HepG2 (cell line): ENCODE measurements around the gene JOSD2. TPM values are rescaled to one million over a fixed set of nuclear protein-coding genes. Genes with fewer than 3 reads are reported as not detected.

Source experiments
- ATAC-seq: fragments of 200-7000 bp; cut with Tn5 transposase; 3 replicates; pipeline ENCODE4 v1.9.1; 2020; ENCODE audit warnings: mild to moderate bottlenecking, moderate library complexity
- BruUV-seq: library from RNA; stranded (reverse); fragments of 400-500 nt; replicated peaks from 2 replicates; lab custom pipeline; 2021; lab: Mats Ljungman, UMichigan
- CTCF ChIA-PET: fragments of 300-600 bp; formaldehyde crosslinking; extraction: SDS; loops from one replicate; lab custom pipeline; 2021; ENCODE audit warnings: low total read pairs, inconsistent platforms, low intra/inter-chr PET ratio; lab: Yijun Ruan, JAX
- POLR2A ChIA-PET: fragments of 350-600 bp; sonication (Branson Sonifier 250); formaldehyde crosslinking; loops from one replicate; lab custom pipeline; 2020; ENCODE audit warnings: antibody characterized with exemption, inconsistent platforms; lab: Yijun Ruan, JAX
- DNase-seq: peaks from one replicate; pipeline ENCODE4 v3.0.0-alpha.2; 2015; ENCODE audit warnings: low spot score
- FAIRE-seq: peaks from 3 replicates; lab custom pipeline; 2011; peaks lifted over from hg19 to GRCh38; lab: Jason Lieb, UNC
- H2AFZ ChIP-seq: one replicate; pipeline ENCODE4 v1.6.1; 2011; ENCODE audit warnings: low read length, inconsistent platforms
- H3K27ac ChIP-seq: fragments of 300-600 bp; 3 replicates; pipeline ENCODE4 v1.8.0; 2011; ENCODE audit warnings: mixed run types, mild to moderate bottlenecking, mixed read lengths, low read length, inconsistent platforms; ENCODE audit not compliant: insufficient read depth; ENCODE audit errors: extremely low read length
- H3K27me3 ChIP-seq, 2 experiments: fragments of 200-600 bp in 1 of 2; 2 replicates in 1 of 2; 3 replicates in 1 of 2; pipeline versions ENCODE4 v1.6.0 to v1.8.0; 2011; ENCODE audit warnings: low read length in 2 of 2, mild to moderate bottlenecking in 2 of 2, moderate library complexity in 2 of 2, inconsistent platforms in 1 of 2; ENCODE audit not compliant: insufficient read depth in 2 of 2, control insufficient read depth in 1 of 2
- H3K36me3 ChIP-seq, 2 experiments: fragments of 200-600 bp in 1 of 2; replicated peaks in 1 of 2; 2 replicates in 1 of 2; 3 replicates in 1 of 2; pipeline versions ENCODE4 v1.5.1 to v1.8.0; 2011; ENCODE audit warnings: low read length in 2 of 2, inconsistent platforms in 1 of 2; ENCODE audit not compliant: insufficient read depth in 2 of 2, control insufficient read depth in 1 of 2
- H3K4me1 ChIP-seq: 2 replicates; pipeline ENCODE4 v1.5.1; 2012; ENCODE audit warnings: low read length, inconsistent platforms; ENCODE audit not compliant: insufficient read depth
- H3K4me2 ChIP-seq: 2 replicates; pipeline ENCODE4 v1.6.0; 2011; ENCODE audit warnings: low read depth, low read length, inconsistent platforms
- H3K4me3 ChIP-seq, 3 experiments: fragments of 200-600 bp in 1 of 3; sonication (generic), shearing (Covaris generic) in 1 of 3; replicated peaks in 1 of 3; 2 replicates each; pipeline ENCODE4 v1.5.1; 2011 to 2016; ENCODE audit warnings: low read length in 3 of 3, inconsistent platforms in 2 of 3, low read depth in 2 of 3, mild to moderate bottlenecking in 2 of 3, control low read depth in 1 of 3, mixed read lengths in 1 of 3; ENCODE audit not compliant: insufficient read depth in 1 of 3
- H3K79me2 ChIP-seq: one replicate; pipeline ENCODE4 v1.6.1; 2011; ENCODE audit warnings: low read length, inconsistent platforms; ENCODE audit not compliant: insufficient read depth
- H3K9ac ChIP-seq: 2 replicates; pipeline ENCODE4 v1.6.0; 2011; ENCODE audit warnings: mild to moderate bottlenecking, low read depth, low read length, inconsistent platforms; ENCODE audit not compliant: insufficient read depth
- H3K9me3 ChIP-seq: 2 replicates; pipeline ENCODE4 v1.5.1; 2012; ENCODE audit warnings: mild to moderate bottlenecking, low read length
- H4K20me1 ChIP-seq: 2 replicates; pipeline ENCODE4 v1.6.0; 2011; ENCODE audit warnings: inconsistent platforms, mild to moderate bottlenecking, low read length, moderate library complexity; ENCODE audit not compliant: insufficient read depth
- FOXP1 ChIP-seq, 2 experiments: fragments of 450-650 bp in 1 of 2; IDR thresholded peaks; 2 replicates each; pipeline ENCODE4 v1.6.1; 2017 to 2018; ENCODE audit warnings: antibody characterized with exemption in 1 of 2
- ISX ChIP-seq: sonication (generic); formaldehyde crosslinking; conservative IDR thresholded peaks from 2 replicates; pipeline ENCODE4 v1.5.0; 2020; ENCODE audit warnings: missing genetic modification reagents
- MAX ChIP-seq: IDR thresholded peaks from 2 replicates; pipeline ENCODE4 v1.6.1; 2012; ENCODE audit warnings: inconsistent platforms
- MIER2 ChIP-seq: IDR thresholded peaks from 2 replicates; pipeline ENCODE4 v1.6.1; 2016; ENCODE audit warnings: missing biosample characterization, missing genetic modification reagents
- NFIB ChIP-seq: sonication (generic); formaldehyde crosslinking; IDR thresholded peaks from 2 replicates; pipeline ENCODE4 v1.9.0; 2021; ENCODE audit warnings: missing genetic modification reagents, mild to moderate bottlenecking, borderline replicate concordance
- SNAI1 ChIP-seq: sonication (generic); formaldehyde crosslinking; IDR thresholded peaks from 2 replicates; pipeline ENCODE4 v1.5.0; 2020; ENCODE audit warnings: mild to moderate bottlenecking, missing genetic modification reagents, borderline replicate concordance
- SOX6 ChIP-seq, 2 experiments: fragments of 450-650 bp in 1 of 2; sonication (generic) in 1 of 2; formaldehyde crosslinking in 1 of 2; IDR thresholded peaks; 2 replicates each; pipeline versions ENCODE4 v1.4.0 to v1.6.1; 2017 to 2020; ENCODE audit warnings: antibody characterized with exemption in 1 of 2, mild to moderate bottlenecking in 1 of 2, missing genetic modification reagents in 1 of 2
- ZNF251 ChIP-seq: sonication (generic); formaldehyde crosslinking; IDR thresholded peaks from 2 replicates; pipeline ENCODE4 v1.9.0; 2021; ENCODE audit warnings: mild to moderate bottlenecking, missing genetic modification reagents
- ZNF589 ChIP-seq: sonication (generic); formaldehyde crosslinking; conservative IDR thresholded peaks from 2 replicates; pipeline ENCODE4 v1.8.0; 2022; ENCODE audit warnings: mild to moderate bottlenecking, moderate library complexity, missing genetic modification reagents
- ZNF724P ChIP-seq: sonication (generic); formaldehyde crosslinking; IDR thresholded peaks from 2 replicates; pipeline ENCODE4 v1.8.0; 2022; ENCODE audit warnings: missing genetic modification reagents, borderline replicate concordance
- WGBS: methylation state at CpG from one replicate; pipeline ENCODE4 v1.1.6; 2017; ENCODE audit warnings: low lambda C conversion rate; 5-methylcytosine and 5-hydroxymethylcytosine counted together
- in situ Hi-C: cut with HindIII; loops from 2 replicates; pipeline ENCODE4 v1.10.0; 2017; ENCODE audit warnings: low pct_unique_long_range_greater_than_20kb; ENCODE audit not compliant: extremely low pct_ligation_motif_present
- intact Hi-C: fragments of 100-400 bp; cut with micrococcal nuclease; formaldehyde crosslinking; loops from one replicate; pipeline ENCODE4 v1.10.0; 2022; ENCODE audit not compliant: unreplicated experiment
- polyA plus RNA-seq, 8 experiments: library from polyadenylated mRNA; depleted of rRNA in 3 of 8; stranded (reverse) in 7 of 8; unstranded in 1 of 8; fragments of >200 nt; fragmentation: Illumina TruSeq in 4 of 8; extraction: Trizol in 4 of 8; gene quantifications; 2 replicates each; pipeline versions ENCODE4 v1.2.1 to v1.2.3, GENCODE V29; 2011 to 2016; ENCODE audit warnings: low read depth in 4 of 8, missing spikeins in 1 of 8, mixed read lengths in 1 of 8; ENCODE audit not compliant: insufficient read depth in 1 of 8
- total RNA-seq, 5 experiments: library from RNA; depleted of rRNA; stranded (reverse); fragments of >200 nt; fragmentation: Illumina TruSeq; extraction: Trizol; gene quantifications; 2 replicates each; pipeline ENCODE4 v1.2.3, GENCODE V29; 2016; ENCODE audit warnings: low read depth in 1 of 5
- TF ChIP-seq, protein P1 (sequence below): sonication (generic); formaldehyde crosslinking; IDR thresholded peaks from 2 replicates; pipeline ENCODE4 v1.9.0; 2021; ENCODE audit warnings: missing genetic modification reagents, borderline replicate concordance
- TF ChIP-seq, protein P2 (sequence below): sonication (generic); formaldehyde crosslinking; IDR thresholded peaks from 2 replicates; pipeline ENCODE4 v1.4.0; 2020; ENCODE audit warnings: mild to moderate bottlenecking, missing genetic modification reagents

Gene JOSD2
- total and polyA plus RNA-seq, 2 of the 13 experiments (the other 11 are each of a cell fraction or from before 2014, with no cell fraction given): 2.0 to 4.1 TPM

- peaks cover 4 to 10% of the 10 kb centered on the region in 2 experiments; a peak in 3 of 5 replicates for H3K27me3 ChIP-seq
- 44% methylated on average over 17 of the region's 37 CpGs for WGBS
- FAIRE-seq (no peak), ATAC-seq (no peak), DNase-seq (no peak)
- no peak overlapping the region for H3K9ac ChIP-seq
- no TSS peak for BruUV-seq
- H2AFZ ChIP-seq: no peak overlapping the region
- ChIA-PET CTCF (interaction anchor here (1.2 to 2.4 kb wide), 3 partner anchors 112 to 124 kb away, joined by 4 to 71 read pairs (median 21); partner anchors contain the start of gene NAPSA), POLR2A (no interaction called here)
- intact Hi-C loops: no loop called here
- no peaks in the 10 kb centered on the region for H3K36me3 ChIP-seq
- H3K4me3 ChIP-seq: no peak overlapping the region
- in situ Hi-C loops: no loop called here
- no peaks in the 10 kb centered on the region for H3K4me1 ChIP-seq
- no peak overlapping the region for H3K27ac ChIP-seq
- no peak overlapping the region for H3K4me2 ChIP-seq
- no peaks in the 10 kb centered on the region for H3K79me2 ChIP-seq
- H4K20me1 ChIP-seq: no peaks in the 10 kb centered on the region
- H3K9me3 ChIP-seq: no peaks in the 10 kb centered on the region
- TF ChIP-seq, protein P1, sequence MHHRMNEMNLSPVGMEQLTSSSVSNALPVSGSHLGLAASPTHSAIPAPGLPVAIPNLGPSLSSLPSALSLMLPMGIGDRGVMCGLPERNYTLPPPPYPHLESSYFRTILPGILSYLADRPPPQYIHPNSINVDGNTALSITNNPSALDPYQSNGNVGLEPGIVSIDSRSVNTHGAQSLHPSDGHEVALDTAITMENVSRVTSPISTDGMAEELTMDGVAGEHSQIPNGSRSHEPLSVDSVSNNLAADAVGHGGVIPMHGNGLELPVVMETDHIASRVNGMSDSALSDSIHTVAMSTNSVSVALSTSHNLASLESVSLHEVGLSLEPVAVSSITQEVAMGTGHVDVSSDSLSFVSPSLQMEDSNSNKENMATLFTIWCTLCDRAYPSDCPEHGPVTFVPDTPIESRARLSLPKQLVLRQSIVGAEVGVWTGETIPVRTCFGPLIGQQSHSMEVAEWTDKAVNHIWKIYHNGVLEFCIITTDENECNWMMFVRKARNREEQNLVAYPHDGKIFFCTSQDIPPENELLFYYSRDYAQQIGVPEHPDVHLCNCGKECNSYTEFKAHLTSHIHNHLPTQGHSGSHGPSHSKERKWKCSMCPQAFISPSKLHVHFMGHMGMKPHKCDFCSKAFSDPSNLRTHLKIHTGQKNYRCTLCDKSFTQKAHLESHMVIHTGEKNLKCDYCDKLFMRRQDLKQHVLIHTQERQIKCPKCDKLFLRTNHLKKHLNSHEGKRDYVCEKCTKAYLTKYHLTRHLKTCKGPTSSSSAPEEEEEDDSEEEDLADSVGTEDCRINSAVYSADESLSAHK (CRISPR knock-in tag): no peak
- TF ChIP-seq, protein P2, sequence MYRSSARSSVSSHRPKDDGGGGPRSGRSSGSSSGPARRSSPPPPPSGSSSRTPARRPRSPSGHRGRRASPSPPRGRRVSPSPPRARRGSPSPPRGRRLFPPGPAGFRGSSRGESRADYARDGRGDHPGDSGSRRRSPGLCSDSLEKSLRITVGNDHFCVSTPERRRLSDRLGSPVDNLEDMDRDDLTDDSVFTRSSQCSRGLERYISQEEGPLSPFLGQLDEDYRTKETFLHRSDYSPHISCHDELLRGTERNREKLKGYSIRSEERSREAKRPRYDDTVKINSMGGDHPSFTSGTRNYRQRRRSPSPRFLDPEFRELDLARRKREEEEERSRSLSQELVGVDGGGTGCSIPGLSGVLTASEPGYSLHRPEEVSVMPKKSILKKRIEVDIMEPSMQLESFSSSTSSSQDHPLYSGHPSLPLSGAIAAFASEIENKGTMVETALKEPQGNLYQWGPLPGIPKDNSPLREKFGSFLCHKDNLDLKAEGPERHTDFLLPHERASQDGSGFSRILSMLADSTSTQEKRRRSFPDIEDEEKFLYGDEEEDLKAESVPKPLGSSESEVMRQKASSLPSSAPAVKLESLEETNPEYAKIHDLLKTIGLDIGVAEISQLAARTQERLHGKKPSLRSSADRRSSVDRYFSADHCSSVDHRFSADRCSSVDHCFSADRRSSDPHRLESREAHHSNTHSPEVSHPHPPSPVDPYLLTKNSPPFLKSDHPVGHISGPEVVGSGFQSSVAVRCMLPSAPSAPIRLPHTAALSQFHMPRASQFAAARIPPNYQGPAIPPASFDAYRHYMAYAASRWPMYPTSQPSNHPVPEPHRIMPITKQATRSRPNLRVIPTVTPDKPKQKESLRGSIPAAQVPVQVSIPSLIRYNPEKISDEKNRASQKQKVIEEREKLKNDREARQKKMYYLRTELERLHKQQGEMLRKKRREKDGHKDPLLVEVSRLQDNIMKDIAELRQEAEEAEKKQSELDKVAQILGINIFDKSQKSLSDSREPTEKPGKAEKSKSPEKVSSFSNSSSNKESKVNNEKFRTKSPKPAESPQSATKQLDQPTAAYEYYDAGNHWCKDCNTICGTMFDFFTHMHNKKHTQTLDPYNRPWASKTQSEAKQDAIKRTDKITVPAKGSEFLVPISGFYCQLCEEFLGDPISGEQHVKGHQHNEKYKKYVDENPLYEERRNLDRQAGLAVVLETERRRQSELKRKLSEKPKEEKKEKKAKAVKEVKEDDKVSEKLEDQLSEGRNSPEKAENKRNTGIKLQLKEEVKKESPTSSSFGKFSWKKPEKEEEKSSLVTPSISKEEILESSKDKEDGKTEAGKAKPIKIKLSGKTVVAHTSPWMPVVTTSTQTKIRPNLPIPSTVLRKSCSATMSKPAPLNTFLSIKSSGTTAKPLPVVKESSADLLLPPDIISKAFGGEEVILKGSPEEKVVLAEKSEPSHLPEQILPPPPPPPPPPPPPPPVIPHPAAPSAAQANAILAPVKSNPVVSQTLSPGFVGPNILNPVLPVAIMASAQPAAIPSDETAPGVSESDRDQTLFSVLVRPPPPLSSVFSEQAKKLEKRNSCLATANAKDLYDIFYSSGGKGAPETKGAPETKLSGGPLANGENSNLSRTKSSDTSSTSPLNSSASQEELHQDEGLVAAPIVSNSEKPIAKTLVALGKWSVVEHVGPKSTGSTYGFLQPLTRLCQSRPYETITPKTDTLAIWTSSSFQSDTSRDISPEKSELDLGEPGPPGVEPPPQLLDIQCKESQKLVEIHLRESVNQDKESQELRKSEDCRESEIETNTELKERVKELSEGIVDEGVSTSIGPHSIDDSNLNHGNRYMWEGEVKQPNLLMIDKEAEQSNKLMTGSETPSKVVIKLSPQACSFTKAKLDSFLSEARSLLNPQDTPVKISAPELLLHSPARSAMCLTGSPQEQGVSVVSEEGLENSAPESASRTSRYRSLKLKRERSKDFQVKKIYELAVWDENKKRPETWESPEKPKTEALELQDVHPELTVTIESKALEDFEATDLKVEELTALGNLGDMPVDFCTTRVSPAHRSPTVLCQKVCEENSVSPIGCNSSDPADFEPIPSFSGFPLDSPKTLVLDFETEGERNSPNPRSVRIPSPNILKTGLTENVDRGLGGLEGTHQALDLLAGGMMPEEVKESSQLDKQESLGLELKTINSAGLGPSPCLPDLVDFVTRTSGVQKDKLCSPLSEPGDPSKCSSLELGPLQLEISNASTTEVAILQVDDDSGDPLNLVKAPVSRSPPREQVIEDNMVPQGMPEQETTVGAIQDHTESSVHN (CRISPR knock-in tag): no peak
- TF ChIP-seq ZNF251 (CRISPR knock-in tag) (no peak), SOX6 (IDR thresholded peaks at IDR 0.05) (no peak), SOX6 (CRISPR knock-in tag; IDR thresholded peaks at IDR 0.05) (no peak), SNAI1 (no peak), MAX (no peak), ZNF589 (CRISPR knock-in tag) (no peak), ZNF724P (CRISPR knock-in tag) (no peak), NFIB (no peak), ISX (CRISPR knock-in tag) (no peak), MIER2 (CRISPR knock-in tag) (no peak), FOXP1 (IDR thresholded peaks at IDR 0.05) (no peak), FOXP1 (CRISPR knock-in tag; IDR thresholded peaks at IDR 0.05) (no peak)
Observed at GRCh38 chr19:50480281-50481111, 30.5 kb downstream of the JOSD2 start.
